Thyroid gland (tissue), 4 donors: Measurements from ENCODE around the gene MINDY4. TPM values are rescaled to one million over a fixed set of nuclear protein-coding genes. Genes with fewer than 3 reads are reported as not detected.

Source experiments
- DNase-seq, 2 donors: peaks; one replicate each; pipeline ENCODE4 v3.0.0-alpha.2; 2019
- H3K27ac ChIP-seq, 3 donors: fragments of 200-600 bp; sonication (generic); 1 replicate in 2 of 3; 2 replicates in 1 of 3; pipeline ENCODE4 v1.5.1; 2016 to 2019; ENCODE audit warnings: mild to moderate bottlenecking in 1 of 3, moderate library complexity in 1 of 3
- H3K27me3 ChIP-seq: fragments of 200-600 bp; sonication (generic); one replicate; pipeline ENCODE4 v1.5.1; 2019
- H3K36me3 ChIP-seq, 2 donors: fragments of 200-600 bp; sonication (generic); one replicate each; pipeline ENCODE4 v1.5.1; 2016 to 2019
- H3K4me1 ChIP-seq, 2 donors: fragments of 200-600 bp; sonication (generic); one replicate each; pipeline ENCODE4 v1.5.1; 2017 to 2019
- H3K4me3 ChIP-seq, 3 donors: fragments of 200-600 bp; sonication (generic); replicated peaks in 1 of 3; 1 replicate in 2 of 3; 2 replicates in 1 of 3; pipeline ENCODE4 v1.5.1; 2016; ENCODE audit warnings: mild to moderate bottlenecking in 1 of 3
- H3K9me3 ChIP-seq: fragments of 200-600 bp; sonication (generic); one replicate; pipeline ENCODE4 v1.5.1; 2017
- CTCF ChIP-seq, 6 experiments: fragments of 200-600 bp in 3 of 6; fragments of 450-650 bp in 3 of 6; sonication (generic) in 3 of 6; IDR thresholded peaks; one replicate each; pipeline ENCODE4 v1.5.1; 2016 to 2019; ENCODE audit warnings: antibody characterized with exemption in 6 of 6, mild to moderate bottlenecking in 2 of 6, inconsistent platforms in 1 of 6, moderate library complexity in 1 of 6
- POLR2A ChIP-seq, 2 donors: fragments of 450-650 bp; IDR thresholded peaks; one replicate each; pipeline ENCODE4 v1.6.1; 2017; ENCODE audit warnings: antibody characterized with exemption in 2 of 2, mild to moderate bottlenecking in 2 of 2, moderate library complexity in 1 of 2
- WGBS, 2 donors: methylation state at CpG; one replicate each; pipeline ENCODE4 v1.1.5; 2017; 5-methylcytosine and 5-hydroxymethylcytosine counted together
- intact Hi-C: fragments of 100-400 bp; cut with DNase I; formaldehyde crosslinking; loops from one replicate; pipeline ENCODE4 v1.15.1; 2023
- total RNA-seq, 4 donors: library from RNA; depleted of rRNA; stranded (reverse); fragments of >200 nt; gene quantifications; one replicate each; pipeline ENCODE4 v1.2.3, GENCODE V29; 2016

The MINDY4 gene
- total RNA-seq, 4 donors from 2014 or later = 17.9 to 33.2 (median 29.7) TPM

- Histone ChIP-seq H3K4me1 (peaks cover 0 to 24% of the 10 kb centered on the region in 2 donors), H3K27me3 (no peaks in the 10 kb centered on the region), H3K9me3 (no peaks in the 10 kb centered on the region), H3K36me3 (no peaks in the 10 kb centered on the region), H3K27ac (no peak overlapping the region), H3K4me3 (no peak overlapping the region)
- no peak for DNase-seq
- intact Hi-C loops = no loop called here
- WGBS, 2 donors = 82 to 93% methylated on average over 6 of the region's 6 CpGs
- TF ChIP-seq CTCF (IDR thresholded peaks at IDR 0.05) = no peak
- TF ChIP-seq POLR2A (IDR thresholded peaks at IDR 0.05) = no peak
Measured at GRCh38 chr7:30754315-30754877, 16.8 kb upstream of the MINDY4 start.

- no peak for DNase-seq
- H3K4me1 ChIP-seq = peaks cover 0 to 24% of the 10 kb centered on the region in 2 donors
Measured at GRCh38 chr7:30755384-30756154, 15.6 kb upstream of the MINDY4 start.

GRCh38 chr7:30757342-30757692, 13.9 kb upstream of the MINDY4 start:
- Histone ChIP-seq H3K27ac (no peak overlapping the region), H3K27me3 (no peaks in the 10 kb centered on the region), H3K4me3 (no peak overlapping the region), H3K9me3 (no peaks in the 10 kb centered on the region), H3K36me3 (no peaks in the 10 kb centered on the region), H3K4me1 (peaks cover 0 to 15% of the 10 kb centered on the region in 2 donors)
- no peak for TF ChIP-seq POLR2A (IDR thresholded peaks at IDR 0.05)
- TF ChIP-seq CTCF (IDR thresholded peaks at IDR 0.05) = no peak
- 75 to 94% methylated on average over 5 to 6 of the region's 6 CpGs for WGBS, 2 donors
- intact Hi-C loops = no loop called here
- DNase-seq = no peak

More at GRCh38 chr7:30755384-30756154, 15.6 kb upstream of the MINDY4 start:
- peak overlapping the region in 2 of 3 donors; percentile 7 to 12 for H3K27ac ChIP-seq
- intact Hi-C loops = no loop called here
- WGBS, 2 donors = 75 to 83% methylated on average over 17 of the region's 22 CpGs
- no peaks in the 10 kb centered on the region for H3K36me3 ChIP-seq
- no peaks in the 10 kb centered on the region for H3K27me3 ChIP-seq
- H3K9me3 ChIP-seq = no peaks in the 10 kb centered on the region
- TF ChIP-seq CTCF (IDR thresholded peaks at IDR 0.05) = no peak
- TF ChIP-seq POLR2A (IDR thresholded peaks at IDR 0.05) = no peak
- H3K4me3 ChIP-seq = no peak overlapping the region

- DNase-seq = no peak
- Histone ChIP-seq H3K36me3 (no peaks in the 10 kb centered on the region), H3K27me3 (no peaks in the 10 kb centered on the region), H3K27ac (no peak overlapping the region), H3K9me3 (no peaks in the 10 kb centered on the region), H3K4me1 (peaks cover 21 to 31% of the 10 kb centered on the region in 2 donors), H3K4me3 (no peak overlapping the region)
- TF ChIP-seq CTCF (IDR thresholded peaks at IDR 0.05) (no peak), POLR2A (IDR thresholded peaks at IDR 0.05) (no peak)
- intact Hi-C loops = no loop called here
- 93 to 99% methylated on average over 3 of the region's 3 CpGs for WGBS, 2 donors
Measured at GRCh38 chr7:30760514-30761213, 10.6 kb upstream of the MINDY4 start.
